Neural cell (in vitro differentiated cells): Measurements from ENCODE around the gene KCNJ6.

Experiments
- EP300 ChIP-seq: fragments of 450-650 bp; conservative IDR thresholded peaks from 2 replicates; pipeline ENCODE4 v1.6.1; 2014; ENCODE audit warnings: antibody characterized with exemption, mild to moderate bottlenecking, moderate library complexity; ENCODE audit not compliant: poor library complexity, severe bottlenecking
- EZH2 ChIP-seq: fragments of 200-600, 300-800 bp; shearing (Covaris generic), sonication (generic); IDR thresholded peaks from 2 replicates; pipeline ENCODE4 v1.6.1; 2014; ENCODE audit warnings: antibody characterized with exemption, low read length, borderline replicate concordance, mild to moderate bottlenecking; ENCODE audit not compliant: insufficient read depth, poor library complexity, severe bottlenecking
- MXI1 ChIP-seq: fragments of 450-650 bp; conservative IDR thresholded peaks from 2 replicates; pipeline ENCODE4 v1.6.1; 2014; ENCODE audit warnings: antibody characterized with exemption, mild to moderate bottlenecking; ENCODE audit not compliant: poor library complexity, severe bottlenecking
- POLR2AphosphoS5 ChIP-seq: IDR thresholded peaks from 2 replicates; pipeline ENCODE4 v1.6.1; 2012
- RAD21 ChIP-seq: fragments of 450-650 bp; conservative IDR thresholded peaks from 2 replicates; pipeline ENCODE4 v1.6.1; 2014; ENCODE audit warnings: antibody characterized with exemption, mild to moderate bottlenecking, moderate library complexity
- SMC3 ChIP-seq: fragments of 450-650 bp; conservative IDR thresholded peaks from 2 replicates; pipeline ENCODE4 v1.6.1; 2014; ENCODE audit warnings: antibody characterized with exemption, mild to moderate bottlenecking, moderate library complexity; ENCODE audit not compliant: poor library complexity
- TAF1 ChIP-seq: IDR thresholded peaks from 2 replicates; pipeline ENCODE4 v1.6.1; 2012; ENCODE audit warnings: low read depth
- TF ChIP-seq, protein P1 (sequence below): IDR thresholded peaks from 2 replicates; pipeline ENCODE4 v1.6.1; 2012; ENCODE audit warnings: borderline replicate concordance
- TF ChIP-seq, protein P2 (sequence below): fragments of 450-650 bp; IDR thresholded peaks from 2 replicates; pipeline ENCODE4 v1.5.1; 2014; ENCODE audit warnings: antibody characterized with exemption, mild to moderate bottlenecking, moderate library complexity; ENCODE audit not compliant: poor library complexity, severe bottlenecking

DNA sequence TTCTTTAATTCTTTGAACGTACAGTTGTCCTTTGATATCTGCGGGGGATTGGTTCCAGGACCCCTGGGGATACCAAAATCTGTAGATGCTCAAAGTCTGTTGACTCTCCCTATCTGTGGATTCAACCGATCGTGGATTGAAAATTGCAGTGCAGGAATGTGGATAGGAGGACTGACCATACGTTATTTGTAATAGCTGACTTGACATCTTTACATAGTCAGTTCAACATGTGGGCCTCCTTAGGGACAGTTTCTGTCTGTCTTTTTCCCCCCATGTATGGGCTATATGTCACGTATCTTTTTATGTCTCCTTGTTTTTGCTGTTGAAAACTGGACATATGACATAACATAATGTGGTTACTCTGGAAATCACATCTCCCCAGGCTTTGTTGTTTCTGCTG lies 344.8 kb downstream of the KCNJ6 start:
- TF ChIP-seq, protein P1, sequence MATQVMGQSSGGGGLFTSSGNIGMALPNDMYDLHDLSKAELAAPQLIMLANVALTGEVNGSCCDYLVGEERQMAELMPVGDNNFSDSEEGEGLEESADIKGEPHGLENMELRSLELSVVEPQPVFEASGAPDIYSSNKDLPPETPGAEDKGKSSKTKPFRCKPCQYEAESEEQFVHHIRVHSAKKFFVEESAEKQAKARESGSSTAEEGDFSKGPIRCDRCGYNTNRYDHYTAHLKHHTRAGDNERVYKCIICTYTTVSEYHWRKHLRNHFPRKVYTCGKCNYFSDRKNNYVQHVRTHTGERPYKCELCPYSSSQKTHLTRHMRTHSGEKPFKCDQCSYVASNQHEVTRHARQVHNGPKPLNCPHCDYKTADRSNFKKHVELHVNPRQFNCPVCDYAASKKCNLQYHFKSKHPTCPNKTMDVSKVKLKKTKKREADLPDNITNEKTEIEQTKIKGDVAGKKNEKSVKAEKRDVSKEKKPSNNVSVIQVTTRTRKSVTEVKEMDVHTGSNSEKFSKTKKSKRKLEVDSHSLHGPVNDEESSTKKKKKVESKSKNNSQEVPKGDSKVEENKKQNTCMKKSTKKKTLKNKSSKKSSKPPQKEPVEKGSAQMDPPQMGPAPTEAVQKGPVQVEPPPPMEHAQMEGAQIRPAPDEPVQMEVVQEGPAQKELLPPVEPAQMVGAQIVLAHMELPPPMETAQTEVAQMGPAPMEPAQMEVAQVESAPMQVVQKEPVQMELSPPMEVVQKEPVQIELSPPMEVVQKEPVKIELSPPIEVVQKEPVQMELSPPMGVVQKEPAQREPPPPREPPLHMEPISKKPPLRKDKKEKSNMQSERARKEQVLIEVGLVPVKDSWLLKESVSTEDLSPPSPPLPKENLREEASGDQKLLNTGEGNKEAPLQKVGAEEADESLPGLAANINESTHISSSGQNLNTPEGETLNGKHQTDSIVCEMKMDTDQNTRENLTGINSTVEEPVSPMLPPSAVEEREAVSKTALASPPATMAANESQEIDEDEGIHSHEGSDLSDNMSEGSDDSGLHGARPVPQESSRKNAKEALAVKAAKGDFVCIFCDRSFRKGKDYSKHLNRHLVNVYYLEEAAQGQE = no peak
- no peak for TF ChIP-seq TAF1
- TF ChIP-seq, protein P2, sequence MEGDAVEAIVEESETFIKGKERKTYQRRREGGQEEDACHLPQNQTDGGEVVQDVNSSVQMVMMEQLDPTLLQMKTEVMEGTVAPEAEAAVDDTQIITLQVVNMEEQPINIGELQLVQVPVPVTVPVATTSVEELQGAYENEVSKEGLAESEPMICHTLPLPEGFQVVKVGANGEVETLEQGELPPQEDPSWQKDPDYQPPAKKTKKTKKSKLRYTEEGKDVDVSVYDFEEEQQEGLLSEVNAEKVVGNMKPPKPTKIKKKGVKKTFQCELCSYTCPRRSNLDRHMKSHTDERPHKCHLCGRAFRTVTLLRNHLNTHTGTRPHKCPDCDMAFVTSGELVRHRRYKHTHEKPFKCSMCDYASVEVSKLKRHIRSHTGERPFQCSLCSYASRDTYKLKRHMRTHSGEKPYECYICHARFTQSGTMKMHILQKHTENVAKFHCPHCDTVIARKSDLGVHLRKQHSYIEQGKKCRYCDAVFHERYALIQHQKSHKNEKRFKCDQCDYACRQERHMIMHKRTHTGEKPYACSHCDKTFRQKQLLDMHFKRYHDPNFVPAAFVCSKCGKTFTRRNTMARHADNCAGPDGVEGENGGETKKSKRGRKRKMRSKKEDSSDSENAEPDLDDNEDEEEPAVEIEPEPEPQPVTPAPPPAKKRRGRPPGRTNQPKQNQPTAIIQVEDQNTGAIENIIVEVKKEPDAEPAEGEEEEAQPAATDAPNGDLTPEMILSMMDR = no peak
- no peak for TF ChIP-seq EZH2
- no peak for TF ChIP-seq POLR2AphosphoS5
- no peak for TF ChIP-seq SMC3
- TF ChIP-seq EP300 = no peak
- no peak for TF ChIP-seq RAD21
- no peak for TF ChIP-seq MXI1
